GM19023 (cell line): ENCODE results near the gene RAI14.
A peak's percentile ranks its signal among the peaks of the same experiment; 100 is the strongest.
"Not testable (repeated sequence)": the region's sequence is repeated elsewhere in the genome, so short reads cannot be mapped to it uniquely, and the experiment has no call there.

Experiments
- ATAC-seq: cut with Tn5 transposase; IDR thresholded peaks from one replicate; pipeline ENCODE4 v1.9.1; 2021; ENCODE audit warnings: mild to moderate bottlenecking, moderate library complexity; ENCODE audit not compliant: unreplicated experiment

RAI14 gene

DNA sequence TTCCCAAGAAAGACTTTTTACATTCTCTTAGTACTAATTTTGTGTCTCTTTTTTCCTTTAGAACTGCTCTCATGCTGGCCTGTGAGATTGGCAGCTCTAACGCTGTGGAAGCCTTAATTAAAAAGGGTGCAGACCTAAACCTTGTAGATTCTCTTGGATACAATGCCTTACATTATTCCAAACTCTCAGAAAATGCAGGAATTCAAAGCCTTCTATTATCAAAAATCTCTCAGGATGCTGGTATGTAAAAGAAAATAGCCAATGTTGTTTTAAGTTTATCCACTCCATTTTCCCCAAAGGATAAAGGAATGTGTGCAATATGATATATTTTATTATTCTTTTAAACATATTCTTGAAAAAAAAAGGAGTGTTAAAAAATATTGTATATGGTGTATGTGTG is 155.6 kb downstream of the RAI14 start:
- no peak for ATAC-seq

DNA sequence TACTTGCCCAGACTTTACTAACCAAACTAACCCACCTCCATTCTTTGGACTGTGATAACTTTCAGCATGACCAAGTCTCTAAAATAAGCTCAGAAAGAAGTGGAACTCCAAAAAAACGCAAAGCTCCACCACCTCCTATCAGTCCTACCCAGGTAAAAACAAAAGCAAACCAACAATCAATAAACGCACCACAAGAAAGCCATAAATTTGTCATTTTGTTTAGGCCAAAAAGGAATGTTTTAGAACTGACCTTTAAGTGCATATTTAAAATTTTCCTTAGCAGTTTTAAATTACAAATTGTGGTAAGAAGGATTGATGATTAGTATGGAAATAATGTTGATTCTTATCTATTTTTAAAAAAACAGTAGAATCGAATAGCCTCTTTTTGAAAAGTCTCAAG is 157.4 kb downstream of the RAI14 start:
- ATAC-seq = no peak

DNA sequence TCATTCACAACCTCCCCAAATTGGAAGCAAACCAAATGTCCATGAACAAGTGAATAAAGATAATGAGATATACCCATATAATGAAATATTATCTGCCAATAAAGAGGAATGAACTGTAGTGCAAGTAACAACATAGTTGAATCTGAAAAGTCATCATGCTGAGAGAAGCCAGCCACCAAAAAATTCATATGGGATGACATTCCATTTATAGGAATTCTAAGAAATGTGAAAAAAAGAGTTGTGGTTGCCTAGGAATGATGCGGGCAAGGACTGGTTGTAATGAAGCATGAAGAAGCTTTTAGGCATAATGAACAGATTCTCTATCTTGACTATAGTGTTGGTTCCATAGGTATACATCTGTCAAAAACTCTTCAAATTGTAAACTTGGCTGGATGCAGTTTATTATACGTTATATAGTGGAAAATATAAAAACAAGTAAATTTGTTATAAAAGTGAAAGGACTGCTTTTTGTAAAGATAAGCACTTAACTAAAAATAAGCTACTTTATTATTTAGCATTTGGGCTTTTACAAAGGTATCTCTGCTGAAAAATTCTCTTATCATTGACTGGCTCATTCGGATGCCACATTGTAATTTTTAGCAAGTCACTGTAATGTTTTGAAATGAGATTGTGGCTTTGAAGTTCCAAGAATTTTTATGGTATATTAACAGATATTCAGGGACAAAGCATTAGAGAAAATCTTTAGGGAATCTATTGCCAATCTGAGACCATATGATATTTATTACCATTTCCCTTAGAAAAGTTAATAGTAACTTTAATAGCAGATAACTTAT is 161.6 kb downstream of the RAI14 start:
- ATAC-seq = no peak

DNA sequence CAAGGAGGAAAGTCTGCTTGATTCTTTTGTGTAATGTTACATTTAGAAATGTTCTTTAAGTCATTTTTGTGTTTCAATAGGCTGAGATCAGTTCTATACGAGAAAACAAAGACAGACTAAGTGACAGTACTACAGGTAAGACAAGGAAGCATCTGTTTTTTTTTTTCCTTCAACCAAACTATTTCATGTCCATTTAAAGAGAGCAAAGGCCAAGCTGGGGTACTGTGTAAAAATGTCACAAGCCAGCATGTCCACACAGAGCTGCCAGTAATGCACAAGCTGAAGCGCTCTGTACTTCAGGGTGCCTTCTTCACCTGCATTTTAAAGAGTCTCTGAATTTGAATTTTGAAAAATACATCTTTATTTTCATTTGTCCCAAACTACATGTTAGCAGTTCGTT is 162.6 kb downstream of the RAI14 start:
- no peak for ATAC-seq

DNA sequence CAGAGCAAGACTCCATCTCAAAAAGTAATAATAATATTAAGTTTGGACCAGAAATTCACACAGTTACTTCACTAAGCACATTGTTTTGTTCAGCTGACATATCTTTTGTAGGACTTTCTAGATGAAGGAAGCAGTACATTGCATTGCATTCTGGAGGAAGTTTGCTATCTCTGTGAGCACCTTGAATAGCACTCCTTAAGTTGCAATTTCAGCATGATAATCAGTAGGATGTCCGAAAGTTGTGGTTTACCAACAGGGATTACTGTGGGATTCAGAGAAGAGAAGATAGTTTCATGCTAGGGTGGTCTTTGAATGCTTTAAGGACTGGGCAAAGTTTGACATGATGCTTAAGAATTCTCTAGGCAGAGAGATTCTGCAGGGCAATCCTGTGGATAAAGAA is 164.5 kb downstream of the RAI14 start:
- ATAC-seq = no peak

- ATAC-seq = no peak
Measured at GRCh38 chr5:34822956-34823715, 167.0 kb downstream of the RAI14 start.

- no peak for ATAC-seq
Measured at GRCh38 chr5:34826347-34826746, 170.2 kb downstream of the RAI14 start.

- ATAC-seq = no peak
Measured at GRCh38 chr5:34827588-34828506, 171.7 kb downstream of the RAI14 start.

- not testable (repeated sequence) for ATAC-seq
Measured at GRCh38 chr5:34830827-34831226, 174.7 kb downstream of the RAI14 start.

GRCh38 chr5:34831303-34831702 is 175.2 kb downstream of the RAI14 start:
- ATAC-seq = no peak

DNA sequence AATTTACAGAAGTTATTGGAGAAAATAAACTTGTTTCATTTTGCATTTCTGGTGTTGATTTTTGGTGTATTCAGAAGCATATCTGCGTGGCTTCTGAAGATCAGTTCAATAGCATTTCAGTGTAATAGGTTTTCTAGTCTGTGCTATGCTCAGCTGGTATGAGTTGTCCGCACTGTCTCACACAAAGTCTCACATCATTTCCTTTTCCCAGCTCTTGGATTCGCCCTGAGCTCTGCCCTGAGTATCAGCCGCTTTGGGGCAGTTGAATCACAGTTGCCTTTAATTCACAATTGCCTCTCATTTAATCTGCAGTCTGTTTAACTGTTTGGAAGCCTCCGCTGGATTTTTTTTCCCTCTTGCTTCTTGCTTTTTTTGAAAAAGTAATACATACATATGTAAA is 176.4 kb downstream of the RAI14 start:
- no peak for ATAC-seq

- no peak for ATAC-seq
Measured at GRCh38 chr5:34833090-34833489, 177.0 kb downstream of the RAI14 start.

DNA sequence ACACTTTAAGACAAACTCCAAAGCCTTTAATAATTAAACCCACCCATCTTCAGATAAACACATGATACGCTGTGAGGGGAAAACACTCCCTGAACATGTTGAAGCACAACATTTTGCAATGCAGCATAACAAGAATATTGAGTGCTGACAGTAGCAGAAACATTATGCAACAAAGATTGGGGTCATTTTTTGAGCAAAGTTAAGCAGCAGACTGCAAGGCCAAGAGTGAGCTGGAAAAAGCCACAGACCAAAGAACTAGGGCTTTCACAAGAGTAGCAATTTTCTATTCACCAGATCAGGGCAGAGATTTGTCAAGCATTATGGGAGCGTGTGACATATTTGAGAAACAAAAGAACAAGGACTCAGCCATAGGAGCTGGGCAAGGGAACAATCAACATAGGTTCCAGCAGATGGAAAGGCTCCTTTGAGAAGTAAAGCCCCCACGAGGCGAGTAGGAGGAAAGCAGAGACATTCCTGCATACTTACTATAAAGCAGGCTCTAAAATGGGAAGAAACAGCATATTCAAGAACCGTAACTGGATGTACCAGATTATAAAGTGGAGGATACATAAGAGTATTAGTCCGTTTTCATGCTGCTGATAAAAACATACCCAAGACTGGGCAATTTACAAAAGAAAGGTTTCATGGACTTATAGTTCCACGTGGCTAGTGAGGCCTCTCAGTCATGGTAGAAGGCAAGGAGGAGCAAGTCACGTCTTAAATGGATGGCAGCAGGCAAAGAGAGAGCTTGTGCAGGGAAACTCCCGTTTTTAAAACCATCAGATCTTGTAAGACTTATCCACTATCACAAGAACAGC is 178.1 kb downstream of the RAI14 start:
- ATAC-seq = no peak

DNA sequence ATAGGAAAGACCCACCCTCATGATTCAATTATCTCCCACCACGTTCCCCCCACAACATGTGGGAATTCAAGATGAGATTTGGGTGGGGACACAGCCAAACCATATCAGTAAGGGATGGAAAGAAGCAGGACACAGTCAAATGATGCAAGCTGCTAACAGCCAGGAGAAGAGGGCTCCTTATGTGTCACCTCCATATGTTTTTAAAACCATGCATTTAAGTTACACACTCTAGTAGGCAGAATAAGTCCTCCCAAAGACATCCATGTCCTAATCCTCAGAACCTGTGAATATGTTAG is 178.6 kb downstream of the RAI14 start:
- no peak for ATAC-seq

GRCh38 chr5:34835664-34836063 is 179.5 kb downstream of the RAI14 start:
- no peak for ATAC-seq

- peak; percentile 98 for ATAC-seq
Measured at GRCh38 chr5:34838785-34839714, 182.9 kb downstream of the RAI14 start, which contains the start of gene TTC23L. Gene TTC23L, plus strand, starts transcription at chr5:34839164. Its CDS starts 1,508 bp downstream, at chr5:34840672.

- no peak for ATAC-seq
Measured at GRCh38 chr5:34841816-34842215, 185.7 kb downstream of the RAI14 start.

GRCh38 chr5:34842554-34842953 is 186.4 kb downstream of the RAI14 start:
- no peak for ATAC-seq

GRCh38 chr5:34843497-34843896 is 187.4 kb downstream of the RAI14 start:
- no peak for ATAC-seq
